ENCODE data around the gene SELENON.

GRCh38 chr1:25769625-25770383 lies 30.2 kb upstream of the SELENON start:
- no peak for TF ChIP-seq POLR2AphosphoS5 (IDR thresholded peaks at IDR 0.05; ENCODE audit: low read depth)
- TF ChIP-seq, protein P1, sequence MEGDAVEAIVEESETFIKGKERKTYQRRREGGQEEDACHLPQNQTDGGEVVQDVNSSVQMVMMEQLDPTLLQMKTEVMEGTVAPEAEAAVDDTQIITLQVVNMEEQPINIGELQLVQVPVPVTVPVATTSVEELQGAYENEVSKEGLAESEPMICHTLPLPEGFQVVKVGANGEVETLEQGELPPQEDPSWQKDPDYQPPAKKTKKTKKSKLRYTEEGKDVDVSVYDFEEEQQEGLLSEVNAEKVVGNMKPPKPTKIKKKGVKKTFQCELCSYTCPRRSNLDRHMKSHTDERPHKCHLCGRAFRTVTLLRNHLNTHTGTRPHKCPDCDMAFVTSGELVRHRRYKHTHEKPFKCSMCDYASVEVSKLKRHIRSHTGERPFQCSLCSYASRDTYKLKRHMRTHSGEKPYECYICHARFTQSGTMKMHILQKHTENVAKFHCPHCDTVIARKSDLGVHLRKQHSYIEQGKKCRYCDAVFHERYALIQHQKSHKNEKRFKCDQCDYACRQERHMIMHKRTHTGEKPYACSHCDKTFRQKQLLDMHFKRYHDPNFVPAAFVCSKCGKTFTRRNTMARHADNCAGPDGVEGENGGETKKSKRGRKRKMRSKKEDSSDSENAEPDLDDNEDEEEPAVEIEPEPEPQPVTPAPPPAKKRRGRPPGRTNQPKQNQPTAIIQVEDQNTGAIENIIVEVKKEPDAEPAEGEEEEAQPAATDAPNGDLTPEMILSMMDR (IDR thresholded peaks at IDR 0.05; ENCODE audit: insufficient read depth, low read length): no peak
- TF ChIP-seq REST (IDR thresholded peaks at IDR 0.05; ENCODE audit: insufficient replicate concordance, low read depth): no peak
